ENCODE results near the gene IGF1R.

GRCh38 chr15:98967916-98968315, 319.6 kb downstream of the IGF1R start:
- TF ChIP-seq, protein P1, sequence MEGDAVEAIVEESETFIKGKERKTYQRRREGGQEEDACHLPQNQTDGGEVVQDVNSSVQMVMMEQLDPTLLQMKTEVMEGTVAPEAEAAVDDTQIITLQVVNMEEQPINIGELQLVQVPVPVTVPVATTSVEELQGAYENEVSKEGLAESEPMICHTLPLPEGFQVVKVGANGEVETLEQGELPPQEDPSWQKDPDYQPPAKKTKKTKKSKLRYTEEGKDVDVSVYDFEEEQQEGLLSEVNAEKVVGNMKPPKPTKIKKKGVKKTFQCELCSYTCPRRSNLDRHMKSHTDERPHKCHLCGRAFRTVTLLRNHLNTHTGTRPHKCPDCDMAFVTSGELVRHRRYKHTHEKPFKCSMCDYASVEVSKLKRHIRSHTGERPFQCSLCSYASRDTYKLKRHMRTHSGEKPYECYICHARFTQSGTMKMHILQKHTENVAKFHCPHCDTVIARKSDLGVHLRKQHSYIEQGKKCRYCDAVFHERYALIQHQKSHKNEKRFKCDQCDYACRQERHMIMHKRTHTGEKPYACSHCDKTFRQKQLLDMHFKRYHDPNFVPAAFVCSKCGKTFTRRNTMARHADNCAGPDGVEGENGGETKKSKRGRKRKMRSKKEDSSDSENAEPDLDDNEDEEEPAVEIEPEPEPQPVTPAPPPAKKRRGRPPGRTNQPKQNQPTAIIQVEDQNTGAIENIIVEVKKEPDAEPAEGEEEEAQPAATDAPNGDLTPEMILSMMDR (IDR thresholded peaks at IDR 0.05; ENCODE audit: low read depth, low read length) = no peak
- TF ChIP-seq EZH2phosphoT487 (IDR thresholded peaks at IDR 0.05; ENCODE audit: low read depth) = no peak
